ENCODE measurements around the gene ISM2.

ISM2 gene

GRCh38 chr14:77459072-77459723 is 39.4 kb downstream of the ISM2 start:
- no CpG with 5 or more reads among the region's 13 CpGs for WGBS, 2 donors (ENCODE audit: extremely low coverage in 2 of 2, insufficient read length in 2 of 2, insufficient replicate concordance in 1 of 2)
- no peaks in the 10 kb centered on the region for H3K27me3 ChIP-seq (ENCODE audit: control insufficient read depth in 3 of 3, insufficient read depth in 3 of 3, low read depth in 1 of 3, low read length in 3 of 3)
- no peak overlapping the region for H3K14ac ChIP-seq (ENCODE audit: low read length)
- H3K9me3 ChIP-seq (replicated peaks in 1 of 2; ENCODE audit: control insufficient read depth in 2 of 2, insufficient read depth in 1 of 2, low read depth in 1 of 2, low read length in 2 of 2): no peaks in the 10 kb centered on the region
- H3K23ac ChIP-seq (ENCODE audit: low read depth, low read length, poor library complexity): no peak overlapping the region
- peaks cover 2 to 6% of the 10 kb centered on the region in 2 donors for H3K4me1 ChIP-seq (ENCODE audit: control insufficient read depth in 2 of 2, insufficient read depth in 1 of 2, low read depth in 1 of 2, low read length in 2 of 2)
- no peak overlapping the region for H3K4ac ChIP-seq (ENCODE audit: low read length)
- peak overlapping the region; percentile 67 to 71 for H3K4me3 ChIP-seq (ENCODE audit: low read length in 2 of 2)
- DNase-seq (ENCODE audit: low spot score): peak; percentile 74
- H2BK120ac ChIP-seq (ENCODE audit: low read depth, low read length): no peak overlapping the region
- H2BK5ac ChIP-seq (ENCODE audit: low read length): no peak overlapping the region
- H3K9ac ChIP-seq (ENCODE audit: low read depth, low read length, poor library complexity): no peak overlapping the region
- H3K27ac ChIP-seq (replicated peaks; ENCODE audit: low read length): no peak overlapping the region
- H3K4me2 ChIP-seq (ENCODE audit: insufficient read depth, low read length, poor library complexity, severe bottlenecking): peak overlapping the region; percentile 53
- no peak overlapping the region for H2BK15ac ChIP-seq (ENCODE audit: low read length)
- peaks cover 9% of the 10 kb centered on the region for H3K79me1 ChIP-seq (ENCODE audit: low read depth, low read length)
- H2BK12ac ChIP-seq (ENCODE audit: low read length): no peak overlapping the region
- H3K36me3 ChIP-seq (replicated peaks in 1 of 2; ENCODE audit: control insufficient read depth in 2 of 2, insufficient read depth in 2 of 2, low read length in 2 of 2): peaks cover 32 to 48% of the 10 kb centered on the region in 2 donors
- no peak overlapping the region for H4K91ac ChIP-seq (ENCODE audit: low read depth, low read length, poor library complexity)
- no peak overlapping the region for H3K18ac ChIP-seq (ENCODE audit: low read length)
- no peak overlapping the region for H2AFZ ChIP-seq (ENCODE audit: low read length)
- no peak overlapping the region for H4K8ac ChIP-seq (ENCODE audit: low read depth, low read length)
- no peak overlapping the region for H2AK5ac ChIP-seq (ENCODE audit: low read depth, low read length)

GRCh38 chr14:77458249-77458950 is 40.2 kb downstream of the ISM2 start:
- peaks cover 28 to 44% of the 10 kb centered on the region in 2 donors for H3K36me3 ChIP-seq (replicated peaks in 1 of 2; ENCODE audit: control insufficient read depth in 2 of 2, insufficient read depth in 2 of 2, low read length in 2 of 2)
- H3K79me1 ChIP-seq (ENCODE audit: low read depth, low read length): peaks cover 9% of the 10 kb centered on the region
- peak overlapping the region; percentile 92 for H3K9ac ChIP-seq (ENCODE audit: low read depth, low read length, poor library complexity)
- H2AK5ac ChIP-seq (ENCODE audit: low read depth, low read length): no peak overlapping the region
- H2BK15ac ChIP-seq (ENCODE audit: low read length): peak overlapping the region; percentile 35
- peak overlapping the region; percentile 28 for H2BK12ac ChIP-seq (ENCODE audit: low read length)
- no peak overlapping the region for H4K8ac ChIP-seq (ENCODE audit: low read depth, low read length)
- peak overlapping the region; percentile 67 to 95 for H3K4me3 ChIP-seq (ENCODE audit: low read length in 2 of 2)
- peak overlapping the region; percentile 94 for H3K18ac ChIP-seq (ENCODE audit: low read length)
- H3K4ac ChIP-seq (ENCODE audit: low read length): no peak overlapping the region
- H2AFZ ChIP-seq (ENCODE audit: low read length): peak overlapping the region; percentile 80
- H3K23ac ChIP-seq (ENCODE audit: low read depth, low read length, poor library complexity): peak overlapping the region; percentile 32
- H3K27me3 ChIP-seq (ENCODE audit: control insufficient read depth in 3 of 3, insufficient read depth in 3 of 3, low read depth in 1 of 3, low read length in 3 of 3): no peaks in the 10 kb centered on the region
- no CpG with 5 or more reads among the region's 29 CpGs for WGBS, 2 donors (ENCODE audit: extremely low coverage in 2 of 2, insufficient read length in 2 of 2, insufficient replicate concordance in 1 of 2)
- peak overlapping the region; percentile 69 for H3K4me2 ChIP-seq (ENCODE audit: insufficient read depth, low read length, poor library complexity, severe bottlenecking)
- H2BK120ac ChIP-seq (ENCODE audit: low read depth, low read length): no peak overlapping the region
- no peaks in the 10 kb centered on the region for H3K9me3 ChIP-seq (replicated peaks in 1 of 2; ENCODE audit: control insufficient read depth in 2 of 2, insufficient read depth in 1 of 2, low read depth in 1 of 2, low read length in 2 of 2)
- H3K27ac ChIP-seq (replicated peaks; ENCODE audit: low read length): peak overlapping the region; percentile 55
- peaks cover 2 to 6% of the 10 kb centered on the region in 2 donors for H3K4me1 ChIP-seq (ENCODE audit: control insufficient read depth in 2 of 2, insufficient read depth in 1 of 2, low read depth in 1 of 2, low read length in 2 of 2)
- no peak overlapping the region for H4K91ac ChIP-seq (ENCODE audit: low read depth, low read length, poor library complexity)
- H2BK5ac ChIP-seq (ENCODE audit: low read length): no peak overlapping the region
- DNase-seq (ENCODE audit: low spot score): no peak
- peak overlapping the region; percentile 48 for H3K14ac ChIP-seq (ENCODE audit: low read length)

DNA sequence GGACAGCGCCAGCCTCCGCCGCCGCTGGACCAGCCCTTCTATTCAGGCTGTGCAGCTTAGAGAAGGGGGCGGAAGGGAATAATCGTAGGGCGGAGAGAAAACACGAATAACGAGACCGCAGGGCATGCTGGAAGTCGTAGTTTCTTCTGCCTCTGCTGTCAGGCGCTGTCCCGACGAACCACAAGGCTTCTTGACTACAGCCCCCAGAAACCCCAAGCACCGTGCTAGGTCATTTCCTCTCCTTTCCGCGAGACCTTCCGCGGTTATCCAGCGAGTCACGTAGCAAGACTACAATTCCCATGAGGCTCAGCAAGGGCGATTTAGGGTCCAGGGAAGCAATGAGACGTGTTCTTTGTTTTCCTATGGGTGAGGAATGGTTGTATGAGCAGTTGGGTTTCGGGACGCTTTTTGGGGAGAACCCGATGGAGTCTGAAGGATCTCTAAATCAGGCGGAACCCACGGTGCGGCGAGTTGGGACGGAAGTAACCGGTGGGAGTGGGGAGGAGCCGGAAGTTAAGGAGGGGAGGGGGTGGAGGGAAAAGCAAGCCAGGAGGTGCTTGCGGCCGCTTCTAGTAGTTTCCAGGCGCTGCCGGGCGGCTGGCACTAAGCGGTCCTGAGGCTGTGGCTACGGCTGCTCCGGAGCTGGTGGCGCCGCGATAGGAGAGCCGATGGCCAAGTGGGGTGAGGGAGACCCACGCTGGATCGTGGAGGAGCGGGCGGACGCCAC is 40.9 kb downstream of the ISM2 start, which contains the start of the genes AHSA1 and VIPAS39:
Gene AHSA1, plus strand, starts transcription at position 572 of the 727 bp plus-strand sequence. Its CDS starts 97 bp downstream, at position 669.
Gene VIPAS39, minus strand, starts transcription at position 80 of the 727 bp plus-strand sequence. CDS start 3,499 bp downstream, outside the sequence.
- Histone ChIP-seq H3K4me2 (ENCODE audit: insufficient read depth, low read length, poor library complexity, severe bottlenecking) (peak within 1 kb of the TSS; percentile 70), H2BK5ac (ENCODE audit: low read length) (no peak within 1 kb of the TSS), H3K4ac (ENCODE audit: low read length) (no peak within 1 kb of the TSS), H3K4me1 (ENCODE audit: control insufficient read depth in 2 of 2, insufficient read depth in 1 of 2, low read depth in 1 of 2, low read length in 2 of 2) (peaks cover 2 to 6% of the 10 kb centered on the region in 2 donors), H4K8ac (ENCODE audit: low read depth, low read length) (no peak within 1 kb of the TSS), H3K9ac (ENCODE audit: low read depth, low read length, poor library complexity) (peak within 1 kb of the TSS; percentile 92), H2BK12ac (ENCODE audit: low read length) (peak within 1 kb of the TSS; percentile 28), H3K27me3 (ENCODE audit: control insufficient read depth in 3 of 3, insufficient read depth in 3 of 3, low read depth in 1 of 3, low read length in 3 of 3) (no peaks in the 10 kb centered on the region), H3K9me3 (replicated peaks in 1 of 2; ENCODE audit: control insufficient read depth in 2 of 2, insufficient read depth in 1 of 2, low read depth in 1 of 2, low read length in 2 of 2) (no peaks in the 10 kb centered on the region), H2AK5ac (ENCODE audit: low read depth, low read length) (no peak within 1 kb of the TSS), H3K23ac (ENCODE audit: low read depth, low read length, poor library complexity) (peak within 1 kb of the TSS; percentile 32), H3K79me1 (ENCODE audit: low read depth, low read length) (peaks cover 9% of the 10 kb centered on the region), H2AFZ (ENCODE audit: low read length) (peak within 1 kb of the TSS; percentile 88), H3K14ac (ENCODE audit: low read length) (peak within 1 kb of the TSS; percentile 48), H3K36me3 (replicated peaks in 1 of 2; ENCODE audit: control insufficient read depth in 2 of 2, insufficient read depth in 2 of 2, low read length in 2 of 2) (peaks cover 26 to 44% of the 10 kb centered on the region in 2 donors), H2BK15ac (ENCODE audit: low read length) (peak within 1 kb of the TSS; percentile 35), H2BK120ac (ENCODE audit: low read depth, low read length) (no peak within 1 kb of the TSS), H3K18ac (ENCODE audit: low read length) (peak within 1 kb of the TSS; percentile 94), H3K4me3 (ENCODE audit: low read length in 2 of 2) (peak within 1 kb of the TSS; percentile 67 to 95), H3K27ac (replicated peaks; ENCODE audit: low read length) (peak within 1 kb of the TSS; percentile 72), H4K91ac (ENCODE audit: low read depth, low read length, poor library complexity) (no peak within 1 kb of the TSS)
- WGBS, 2 donors (ENCODE audit: extremely low coverage in 2 of 2, insufficient read length in 2 of 2, insufficient replicate concordance in 1 of 2): no CpG with 5 or more reads among the region's 50 CpGs
- DNase-seq (ENCODE audit: low spot score): peak; percentile 98
